WTC11 (cell line): ENCODE results near the gene PARL.

Experiments
- CREB1 ChIP-seq: sonication (generic); formaldehyde crosslinking; IDR thresholded peaks from 2 replicates; pipeline ENCODE4 v1.8.0; 2023; ENCODE audit warnings: mild to moderate bottlenecking, missing genetic modification reagents
- EMX1 ChIP-seq: fragments of 250-450 bp; sonication (Bioruptor Pico); IDR thresholded peaks from 2 replicates; pipeline ENCODE4 v1.8.0; 2021; ENCODE audit warnings: mild to moderate bottlenecking

DNA sequence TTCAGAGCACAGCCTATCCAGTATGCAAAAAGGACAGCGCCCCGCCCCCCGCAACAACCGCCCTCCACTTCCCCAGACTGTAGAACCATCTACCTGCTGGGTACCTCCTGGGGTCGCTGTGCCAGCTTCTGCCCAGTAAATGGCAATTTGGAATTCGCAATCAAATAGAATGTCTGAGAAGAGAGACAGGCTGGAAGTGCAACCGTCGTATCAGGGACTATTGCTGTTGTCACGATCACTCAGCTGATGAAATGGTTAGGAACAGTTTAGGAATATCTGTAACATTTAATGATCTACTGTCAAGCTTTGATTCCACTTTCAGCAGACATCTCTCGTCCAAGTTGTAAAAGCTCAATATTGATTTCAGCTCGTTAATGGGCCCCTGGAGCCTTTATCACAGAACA is 13.3 kb upstream of the PARL start:
- no peak for TF ChIP-seq EMX1 (CRISPR knock-in tag)
- no peak for TF ChIP-seq CREB1 (CRISPR knock-in tag)
